Sigmoid colon (tissue), 4 donors: Measurements from ENCODE around the gene EXOC3L4.

Experiments used
- EP300 ChIP-seq, 4 donors: sonication (generic); formaldehyde crosslinking; IDR thresholded peaks; one replicate each; pipeline ENCODE4 v1.6.1; 2017; ENCODE audit warnings: antibody characterized with exemption in 4 of 4
- POLR2A ChIP-seq, 2 donors: fragments of 450-650 bp; IDR thresholded peaks; one replicate each; pipeline ENCODE4 v1.6.1; 2016; ENCODE audit warnings: antibody characterized with exemption in 2 of 2, mild to moderate bottlenecking in 2 of 2, moderate library complexity in 2 of 2
- POLR2AphosphoS5 ChIP-seq, 4 donors: sonication (generic); formaldehyde crosslinking; IDR thresholded peaks; one replicate each; pipeline ENCODE4 v1.6.1; 2017; ENCODE audit warnings: antibody characterized with exemption in 4 of 4
- TF ChIP-seq, protein P1 (sequence below), 4 experiments: fragments of 450-650 bp in 3 of 4; fragments of 200-600 bp in 1 of 4; IDR thresholded peaks; one replicate each; pipeline ENCODE4 v1.5.1; 2016 to 2019; ENCODE audit warnings: antibody characterized with exemption in 4 of 4, mild to moderate bottlenecking in 3 of 4, moderate library complexity in 2 of 4

DNA sequence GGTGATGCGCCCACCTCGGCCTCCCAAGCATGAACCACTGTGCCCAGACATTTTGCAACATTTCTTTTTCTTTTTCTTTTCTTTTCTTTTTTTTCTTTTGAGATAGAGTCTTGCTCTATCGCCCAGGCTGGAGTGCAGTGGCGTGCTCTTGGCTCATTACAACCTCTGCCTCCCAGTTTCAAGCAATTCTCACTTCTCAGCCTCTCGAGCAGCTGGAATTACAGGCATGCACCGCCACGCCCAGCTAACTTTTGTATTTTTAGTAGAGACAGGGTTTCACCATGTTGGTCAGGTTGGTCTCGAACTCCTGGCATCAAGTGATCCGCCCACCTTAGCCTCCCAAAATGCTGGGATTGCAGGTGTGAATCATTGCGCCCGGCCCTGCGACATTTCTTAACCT is 29.5 kb upstream of the EXOC3L4 start:
- TF ChIP-seq, protein P1, sequence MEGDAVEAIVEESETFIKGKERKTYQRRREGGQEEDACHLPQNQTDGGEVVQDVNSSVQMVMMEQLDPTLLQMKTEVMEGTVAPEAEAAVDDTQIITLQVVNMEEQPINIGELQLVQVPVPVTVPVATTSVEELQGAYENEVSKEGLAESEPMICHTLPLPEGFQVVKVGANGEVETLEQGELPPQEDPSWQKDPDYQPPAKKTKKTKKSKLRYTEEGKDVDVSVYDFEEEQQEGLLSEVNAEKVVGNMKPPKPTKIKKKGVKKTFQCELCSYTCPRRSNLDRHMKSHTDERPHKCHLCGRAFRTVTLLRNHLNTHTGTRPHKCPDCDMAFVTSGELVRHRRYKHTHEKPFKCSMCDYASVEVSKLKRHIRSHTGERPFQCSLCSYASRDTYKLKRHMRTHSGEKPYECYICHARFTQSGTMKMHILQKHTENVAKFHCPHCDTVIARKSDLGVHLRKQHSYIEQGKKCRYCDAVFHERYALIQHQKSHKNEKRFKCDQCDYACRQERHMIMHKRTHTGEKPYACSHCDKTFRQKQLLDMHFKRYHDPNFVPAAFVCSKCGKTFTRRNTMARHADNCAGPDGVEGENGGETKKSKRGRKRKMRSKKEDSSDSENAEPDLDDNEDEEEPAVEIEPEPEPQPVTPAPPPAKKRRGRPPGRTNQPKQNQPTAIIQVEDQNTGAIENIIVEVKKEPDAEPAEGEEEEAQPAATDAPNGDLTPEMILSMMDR (IDR thresholded peaks at IDR 0.05), result no peak
- TF ChIP-seq POLR2A (IDR thresholded peaks at IDR 0.05) (no peak), POLR2AphosphoS5 (IDR thresholded peaks at IDR 0.05) (no peak), EP300 (IDR thresholded peaks at IDR 0.05) (no peak)
